HG02610 (cell line): Measurements from ENCODE around the gene PXDN.

Experiments
- ATAC-seq: cut with Tn5 transposase; IDR thresholded peaks from one replicate; pipeline ENCODE4 v1.9.1; 2021; ENCODE audit warnings: mild to moderate bottlenecking, moderate library complexity; ENCODE audit not compliant: unreplicated experiment

PXDN gene

GRCh38 chr2:1653956-1654695 is 90.2 kb downstream of the PXDN start:
- ATAC-seq, result no peak

DNA sequence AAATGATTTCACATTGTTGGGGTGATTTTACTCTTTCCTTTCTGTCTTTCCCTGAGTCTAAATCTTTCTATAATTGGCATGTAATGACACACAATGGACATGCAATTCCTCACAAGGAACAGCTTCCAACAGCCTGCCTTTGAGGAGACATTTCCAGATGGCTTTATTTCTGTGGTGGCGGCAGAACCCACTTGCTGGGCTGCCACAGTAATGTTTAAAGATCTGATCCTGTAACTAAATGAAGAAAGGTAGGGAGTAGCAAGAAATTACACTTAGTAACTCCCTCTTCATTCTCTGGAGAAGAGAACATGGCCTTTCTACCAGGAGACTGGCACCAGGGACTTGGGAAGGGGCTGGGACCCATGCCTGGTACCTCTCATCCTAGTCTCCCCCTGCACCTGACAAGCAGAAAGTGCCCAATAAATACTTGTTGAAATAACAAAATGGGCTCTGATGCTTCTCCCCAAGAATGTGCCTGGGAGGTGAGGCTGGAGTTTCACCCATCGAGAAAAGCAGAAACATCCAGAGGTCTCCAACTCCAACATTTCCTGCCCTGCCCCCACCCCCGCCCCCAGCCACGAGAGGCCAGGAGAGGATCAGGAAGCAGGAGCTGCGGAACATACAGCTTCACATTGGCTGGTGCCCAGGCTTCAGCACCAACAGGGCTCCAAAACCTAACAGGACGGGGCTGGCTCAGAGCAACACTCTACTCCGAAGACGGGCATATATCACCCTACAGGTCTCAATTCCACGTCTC is 92.1 kb downstream of the PXDN start:
- ATAC-seq, result no peak

GRCh38 chr2:1651121-1652033 is 92.9 kb downstream of the PXDN start:
- no peak for ATAC-seq

- ATAC-seq, result no peak
Measured at GRCh38 chr2:1650085-1650872, 94.0 kb downstream of the PXDN start.

- no peak for ATAC-seq
Measured at GRCh38 chr2:1649103-1650084, 94.9 kb downstream of the PXDN start.

- no peak for ATAC-seq
Measured at GRCh38 chr2:1648241-1649102, 95.8 kb downstream of the PXDN start.

DNA sequence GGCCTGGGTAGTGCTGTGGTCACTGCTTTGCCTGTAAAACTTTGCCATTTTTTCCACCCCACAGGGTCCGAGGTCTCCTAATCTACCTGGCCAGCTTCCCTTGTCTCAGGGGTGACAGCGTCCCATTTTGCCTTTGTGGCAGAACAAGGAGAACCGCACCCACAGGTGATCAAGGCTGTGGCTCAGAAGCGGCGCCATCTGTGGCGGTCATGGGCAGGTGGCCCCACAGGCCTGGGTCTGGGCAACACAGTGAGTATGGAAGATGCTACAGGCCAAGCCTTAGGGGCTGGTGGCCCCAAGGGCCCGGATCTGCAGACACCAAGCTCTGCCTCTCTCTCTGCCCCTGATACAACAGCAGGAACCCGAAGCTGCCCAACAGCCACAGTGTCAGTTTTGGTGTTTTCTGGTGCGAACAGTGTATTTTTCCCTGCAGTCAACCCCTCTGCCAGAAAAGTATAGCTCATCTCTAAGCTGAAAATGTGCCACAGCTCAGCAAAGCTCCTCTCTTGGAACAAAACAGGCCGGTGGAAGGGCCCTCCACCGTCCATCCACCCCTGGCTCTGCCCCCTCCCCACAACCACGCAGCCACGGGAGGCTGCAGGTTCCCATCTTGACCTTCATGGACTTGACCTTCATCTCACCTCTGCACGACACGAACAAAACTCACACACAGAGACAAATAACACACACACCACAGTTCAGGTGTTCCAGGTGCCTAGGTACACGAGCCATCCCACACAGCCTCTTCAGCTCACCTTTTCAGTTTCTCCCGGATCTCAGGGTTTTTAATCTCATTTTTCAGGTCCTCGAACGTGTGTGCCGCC is 96.7 kb downstream of the PXDN start:
- no peak for ATAC-seq

GRCh38 chr2:1645761-1646476 is 98.4 kb downstream of the PXDN start:
- no peak for ATAC-seq

DNA sequence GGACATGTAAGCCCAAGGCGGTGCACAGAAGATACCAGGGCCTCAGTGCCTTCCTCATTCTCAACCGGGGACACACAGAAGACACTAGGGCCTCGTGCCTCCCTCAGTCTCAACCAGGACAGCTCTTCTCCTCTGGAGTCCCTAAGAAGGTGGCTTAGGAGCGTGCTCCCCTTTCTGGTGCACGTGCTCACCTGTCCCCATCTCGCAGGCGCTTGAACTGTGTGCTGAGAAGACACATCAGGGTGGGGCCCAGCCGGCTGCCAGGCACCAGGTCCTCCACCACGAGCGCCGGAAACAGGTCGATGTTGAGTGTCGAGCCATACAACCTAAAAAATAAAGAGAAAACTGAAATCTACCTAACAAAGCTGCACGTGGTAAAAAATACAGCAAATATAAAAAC is 99.9 kb downstream of the PXDN start:
- ATAC-seq, result no peak

GRCh38 chr2:1642993-1643619 is 101.2 kb downstream of the PXDN start:
- ATAC-seq, result no peak

DNA sequence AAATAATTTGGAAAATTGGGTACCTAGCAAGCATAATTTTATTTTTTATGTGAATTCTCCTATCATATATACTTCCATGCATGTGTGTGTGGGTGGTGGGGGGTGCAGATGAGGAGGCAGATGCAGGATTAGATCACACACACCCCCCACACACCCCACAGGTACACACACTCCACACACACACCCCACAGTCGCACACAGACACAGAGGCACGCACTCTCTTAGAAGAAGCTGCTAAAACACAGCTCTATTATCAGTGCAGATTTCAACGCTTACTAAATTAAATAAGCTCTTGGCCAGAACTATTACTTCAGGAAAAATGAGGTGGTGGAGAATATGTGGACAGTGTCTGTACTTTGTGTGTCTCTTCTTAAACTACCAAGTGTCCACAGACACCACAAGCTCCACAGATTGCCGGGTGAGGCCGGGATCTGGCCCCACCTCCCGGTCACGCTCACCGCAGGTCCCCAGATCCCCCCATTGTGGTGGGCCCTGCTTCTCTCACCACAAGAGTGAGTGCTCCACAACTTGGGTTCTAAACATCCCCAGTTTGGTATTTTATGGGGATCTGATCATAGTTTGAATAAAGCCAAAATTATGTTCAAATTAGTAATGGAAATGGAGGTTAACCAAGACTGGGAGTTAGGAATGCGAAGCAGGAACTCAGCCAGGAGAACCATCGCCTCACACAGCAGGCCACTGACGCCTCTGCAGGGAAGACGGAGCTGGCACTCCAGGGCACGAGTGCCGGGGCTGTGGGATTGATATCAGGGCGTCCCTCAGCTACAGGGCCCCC is 102.1 kb downstream of the PXDN start:
- no peak for ATAC-seq

- no peak for ATAC-seq
Measured at GRCh38 chr2:1641523-1641922, 102.8 kb downstream of the PXDN start.

- no peak for ATAC-seq
Measured at GRCh38 chr2:1640301-1641135, 103.8 kb downstream of the PXDN start.

DNA sequence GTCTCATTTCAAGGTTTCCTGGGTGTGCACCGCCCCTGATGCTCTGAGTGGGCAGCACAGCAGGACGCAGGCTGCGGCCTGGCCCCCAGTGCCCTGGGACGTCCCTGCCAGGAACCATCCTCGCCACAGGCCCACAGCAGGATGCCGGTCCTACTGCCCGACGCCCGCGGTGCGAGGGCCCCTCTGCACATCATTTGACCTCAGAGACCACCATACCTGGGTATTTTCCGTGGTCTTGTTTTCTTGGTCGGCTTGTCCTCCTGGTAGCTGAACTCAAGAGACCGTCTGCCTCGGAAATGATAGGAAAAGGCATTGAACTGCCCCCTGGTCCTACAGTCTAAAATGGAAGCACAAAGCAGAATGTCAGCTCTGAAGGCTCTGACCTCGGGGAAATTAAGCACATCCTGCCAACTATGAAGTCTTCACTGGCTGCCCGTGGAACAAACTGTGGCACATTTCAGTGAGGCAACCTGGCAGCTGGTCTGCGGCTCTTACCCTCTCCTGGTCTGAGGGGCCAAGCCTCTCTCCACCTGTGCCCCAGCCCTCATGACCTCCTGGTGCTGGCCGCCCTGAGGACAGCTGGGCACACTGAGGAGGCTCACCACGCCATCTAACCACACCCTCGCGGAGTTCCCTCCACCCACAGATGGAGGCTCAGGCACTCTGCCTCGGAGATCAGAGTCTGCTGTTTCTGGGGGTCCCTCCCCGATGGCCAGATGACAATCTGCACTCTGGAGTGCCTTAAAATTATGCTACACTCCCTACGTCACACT is 105.0 kb downstream of the PXDN start:
- no peak for ATAC-seq
